Endothelial cell of umbilical vein (primary cell): ENCODE results near the gene LHFPL2.

Experiments
- FOS ChIP-seq: IDR thresholded peaks from 2 replicates; pipeline ENCODE4 v1.6.1; 2011; ENCODE audit warnings: mild to moderate bottlenecking, low read length, moderate library complexity, borderline replicate concordance; ENCODE audit not compliant: insufficient read depth
- POLR2AphosphoS5 ChIP-seq: IDR thresholded peaks from 2 replicates; pipeline ENCODE4 v1.6.1; 2012; ENCODE audit warnings: low read depth, mild to moderate bottlenecking, control low read depth, low read length, moderate library complexity; ENCODE audit not compliant: insufficient read depth
- TF ChIP-seq, protein P1 (sequence below), 2 donors: IDR thresholded peaks; 1 replicate in 1 of 2; 2 replicates in 1 of 2; pipeline ENCODE4 v1.5.1; 2011; ENCODE audit warnings: low read length in 2 of 2, mild to moderate bottlenecking in 2 of 2, moderate library complexity in 2 of 2, control low read depth in 1 of 2, inconsistent platforms in 1 of 2, low read depth in 1 of 2; ENCODE audit not compliant: insufficient read depth in 1 of 2; ENCODE audit errors: extremely low read depth in 1 of 2

DNA sequence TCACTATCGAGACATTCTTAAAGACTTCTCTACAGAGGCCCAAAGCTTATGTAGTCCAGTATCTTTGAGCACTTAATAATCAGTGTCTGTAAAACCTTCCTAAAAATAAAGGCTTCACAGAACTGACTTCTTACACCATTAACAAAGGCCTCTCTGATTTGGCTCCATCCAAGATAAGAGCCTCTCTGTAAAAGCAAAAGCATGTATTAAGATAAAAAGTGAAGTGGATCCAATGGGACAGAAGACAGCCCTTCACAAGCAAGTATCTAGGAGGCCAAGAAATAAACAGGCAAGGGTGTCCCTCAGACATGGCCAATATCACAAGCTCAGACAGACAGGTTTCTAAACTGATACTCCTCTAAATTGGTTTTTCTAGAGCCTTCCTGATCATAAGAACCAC lies 11.9 kb downstream of the LHFPL2 start:
- TF ChIP-seq, protein P1, sequence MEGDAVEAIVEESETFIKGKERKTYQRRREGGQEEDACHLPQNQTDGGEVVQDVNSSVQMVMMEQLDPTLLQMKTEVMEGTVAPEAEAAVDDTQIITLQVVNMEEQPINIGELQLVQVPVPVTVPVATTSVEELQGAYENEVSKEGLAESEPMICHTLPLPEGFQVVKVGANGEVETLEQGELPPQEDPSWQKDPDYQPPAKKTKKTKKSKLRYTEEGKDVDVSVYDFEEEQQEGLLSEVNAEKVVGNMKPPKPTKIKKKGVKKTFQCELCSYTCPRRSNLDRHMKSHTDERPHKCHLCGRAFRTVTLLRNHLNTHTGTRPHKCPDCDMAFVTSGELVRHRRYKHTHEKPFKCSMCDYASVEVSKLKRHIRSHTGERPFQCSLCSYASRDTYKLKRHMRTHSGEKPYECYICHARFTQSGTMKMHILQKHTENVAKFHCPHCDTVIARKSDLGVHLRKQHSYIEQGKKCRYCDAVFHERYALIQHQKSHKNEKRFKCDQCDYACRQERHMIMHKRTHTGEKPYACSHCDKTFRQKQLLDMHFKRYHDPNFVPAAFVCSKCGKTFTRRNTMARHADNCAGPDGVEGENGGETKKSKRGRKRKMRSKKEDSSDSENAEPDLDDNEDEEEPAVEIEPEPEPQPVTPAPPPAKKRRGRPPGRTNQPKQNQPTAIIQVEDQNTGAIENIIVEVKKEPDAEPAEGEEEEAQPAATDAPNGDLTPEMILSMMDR (IDR thresholded peaks at IDR 0.05; ENCODE audit: extremely low read depth in 1 of 2, insufficient read depth in 1 of 2, low read depth in 1 of 2, low read length in 2 of 2), result no peak
- TF ChIP-seq POLR2AphosphoS5 (no peak), FOS (no peak)
